Stomach smooth muscle (tissue), 2 donors: ENCODE measurements around the gene BARD1.
A peak's percentile ranks its signal among the peaks of the same experiment; 100 is the strongest.

Source experiments
- H3K27ac ChIP-seq: one replicate; pipeline ENCODE4 v1.7.0; 2013; ENCODE audit warnings: mild to moderate bottlenecking, low read length, inconsistent platforms
- H3K27me3 ChIP-seq, 2 donors: one replicate each; pipeline ENCODE4 v1.7.0; 2013; ENCODE audit warnings: low read length in 2 of 2; ENCODE audit not compliant: insufficient read depth in 2 of 2, control insufficient read depth in 1 of 2
- H3K36me3 ChIP-seq, 2 donors: one replicate each; pipeline ENCODE4 v1.7.0; 2013; ENCODE audit warnings: low read length in 2 of 2; ENCODE audit not compliant: control insufficient read depth in 2 of 2, insufficient read depth in 2 of 2
- H3K4me1 ChIP-seq: one replicate; pipeline ENCODE4 v1.7.0; 2013; ENCODE audit warnings: low read length; ENCODE audit not compliant: control insufficient read depth, insufficient read depth
- H3K4me3 ChIP-seq, 2 donors: one replicate each; pipeline ENCODE4 v1.7.0; 2013; ENCODE audit warnings: low read length in 2 of 2
- H3K9ac ChIP-seq, 2 donors: one replicate each; pipeline ENCODE4 v1.7.0; 2013; ENCODE audit warnings: low read length in 2 of 2, mild to moderate bottlenecking in 1 of 2
- H3K9me3 ChIP-seq, 2 donors: one replicate each; pipeline ENCODE4 v1.7.0; 2013; ENCODE audit warnings: low read length in 2 of 2; ENCODE audit not compliant: control insufficient read depth in 2 of 2
- donor health status: healthy.
- donor health status: Pancreatic carcinoma.

BARD1 gene

DNA sequence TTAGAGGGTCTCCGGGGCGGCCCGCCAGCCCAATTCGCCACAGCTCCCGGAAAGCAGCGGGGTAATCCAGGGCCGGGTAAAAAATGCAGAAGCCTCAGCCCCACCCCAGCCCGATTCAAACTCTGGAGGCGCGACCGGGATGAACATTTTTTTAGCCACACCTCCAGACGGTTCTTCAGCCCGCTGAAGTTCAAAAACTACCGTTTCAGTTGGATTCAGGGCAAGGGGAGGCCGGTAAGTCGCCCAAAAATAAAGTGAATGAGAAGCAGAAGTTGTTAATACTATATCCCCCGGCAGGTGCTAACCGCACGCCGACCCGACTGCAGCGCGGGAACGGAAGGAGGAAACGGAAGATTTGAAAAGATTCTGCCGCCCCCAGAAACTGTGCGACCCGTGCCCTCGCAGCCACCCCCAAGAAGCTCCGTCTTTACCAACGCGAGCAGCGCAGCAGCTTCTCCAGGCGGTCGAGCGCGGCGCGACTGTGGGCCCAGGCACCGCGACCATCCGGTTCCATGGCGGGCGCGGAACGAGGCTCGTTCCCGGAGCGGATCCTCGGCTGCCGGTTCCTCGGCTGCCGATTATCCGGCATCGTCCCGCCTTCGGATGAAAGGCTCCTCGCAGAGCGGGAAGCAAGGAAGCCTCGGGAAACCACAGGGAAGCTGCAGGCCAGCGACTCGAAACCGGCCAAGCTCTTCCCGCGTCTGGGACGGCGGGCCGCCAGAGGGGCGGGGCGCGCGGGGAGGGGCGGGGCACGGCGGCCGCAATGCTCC is at the start of gene BARD1:
BARD1 (minus strand) TSS at position 703 of the 770 bp plus-strand sequence; CDS start at position 589, 114 bp downstream.
- H3K4me1 ChIP-seq = peaks cover 11% of the 10 kb centered on the region

DNA sequence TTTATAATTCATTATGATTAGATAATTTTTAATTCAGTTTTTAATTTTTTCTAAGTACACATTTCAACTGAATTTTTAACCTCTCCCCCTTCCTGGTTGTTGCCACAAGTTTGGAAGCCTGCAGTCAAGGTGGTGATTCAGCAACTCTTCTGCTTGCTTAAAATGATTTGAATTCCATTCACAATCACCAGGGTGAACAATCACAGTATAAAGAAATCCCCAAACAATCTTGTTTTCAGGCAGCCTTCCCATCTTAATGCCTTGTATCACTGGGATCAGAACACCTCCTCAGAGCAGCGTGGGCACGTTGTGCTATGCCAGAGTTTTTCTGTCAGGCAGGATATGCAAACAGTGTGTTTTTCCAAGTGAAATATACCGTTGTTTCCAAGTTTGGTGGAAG is 46.7 kb upstream of the BARD1 start:
- Histone ChIP-seq H3K9me3 (no peaks in the 10 kb centered on the region), H3K36me3 (no peaks in the 10 kb centered on the region), H3K9ac (no peak overlapping the region), H3K27ac (no peak overlapping the region), H3K4me3 (no peak overlapping the region), H3K27me3 (no peaks in the 10 kb centered on the region), H3K4me1 (no peaks in the 10 kb centered on the region)

More for the DNA sequence above, at the start of gene BARD1:
- no peaks in the 10 kb centered on the region for H3K9me3 ChIP-seq
- peak within 1 kb of the TSS; percentile 67 to 75 for H3K9ac ChIP-seq
- H3K36me3 ChIP-seq = no peaks in the 10 kb centered on the region
- H3K27ac ChIP-seq = peak within 1 kb of the TSS; percentile 76
- no peaks in the 10 kb centered on the region for H3K27me3 ChIP-seq
- H3K4me3 ChIP-seq = peak within 1 kb of the TSS; percentile 88 to 93

DNA sequence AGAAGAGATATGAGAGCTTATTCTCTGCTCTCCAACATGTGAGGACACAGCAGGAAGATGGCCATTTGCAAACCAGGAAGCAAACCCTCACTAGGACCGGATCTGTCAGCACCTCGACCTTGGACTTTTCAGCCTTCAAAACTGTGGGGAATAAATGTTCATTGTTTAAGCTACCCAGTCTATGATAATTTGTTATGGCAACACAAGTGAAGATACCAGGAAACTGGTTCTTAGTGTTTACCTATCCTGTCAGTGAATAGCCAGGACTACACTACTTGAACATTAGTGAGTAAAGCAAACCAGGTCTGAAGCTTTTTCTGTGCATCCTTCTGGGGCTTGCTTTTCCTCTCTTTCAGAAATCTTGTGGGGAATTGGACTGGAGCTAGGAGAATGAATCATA is 44.4 kb upstream of the BARD1 start:
- no peak overlapping the region for H3K9ac ChIP-seq
- no peaks in the 10 kb centered on the region for H3K4me1 ChIP-seq
- no peaks in the 10 kb centered on the region for H3K27me3 ChIP-seq
- H3K27ac ChIP-seq = no peak overlapping the region
- H3K4me3 ChIP-seq = no peak overlapping the region
- H3K9me3 ChIP-seq = no peaks in the 10 kb centered on the region
- no peaks in the 10 kb centered on the region for H3K36me3 ChIP-seq

DNA sequence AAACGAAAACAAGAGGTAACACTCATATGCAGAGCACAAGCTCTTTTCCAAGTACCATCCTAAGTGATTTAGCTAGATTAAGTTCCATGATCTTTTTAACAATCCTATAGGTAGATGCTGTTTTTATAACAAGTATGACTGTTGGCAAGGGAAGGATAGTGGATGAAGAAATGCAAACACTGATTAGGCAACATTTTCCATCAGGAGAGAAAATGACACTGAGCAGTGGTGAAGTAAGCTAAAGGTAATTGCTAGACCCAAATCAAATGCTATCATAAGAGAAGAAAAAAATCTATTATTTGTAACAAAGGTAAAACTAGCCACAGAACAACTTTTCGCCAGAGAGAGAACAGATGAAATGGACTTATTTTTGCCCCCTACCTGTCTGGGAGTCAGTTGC is 34.3 kb upstream of the BARD1 start:
- Histone ChIP-seq H3K36me3 (no peaks in the 10 kb centered on the region), H3K9ac (no peak overlapping the region), H3K27ac (no peak overlapping the region), H3K27me3 (no peaks in the 10 kb centered on the region), H3K4me1 (no peaks in the 10 kb centered on the region), H3K9me3 (peaks cover 0 to 7% of the 10 kb centered on the region in 2 donors), H3K4me3 (no peak overlapping the region)

DNA sequence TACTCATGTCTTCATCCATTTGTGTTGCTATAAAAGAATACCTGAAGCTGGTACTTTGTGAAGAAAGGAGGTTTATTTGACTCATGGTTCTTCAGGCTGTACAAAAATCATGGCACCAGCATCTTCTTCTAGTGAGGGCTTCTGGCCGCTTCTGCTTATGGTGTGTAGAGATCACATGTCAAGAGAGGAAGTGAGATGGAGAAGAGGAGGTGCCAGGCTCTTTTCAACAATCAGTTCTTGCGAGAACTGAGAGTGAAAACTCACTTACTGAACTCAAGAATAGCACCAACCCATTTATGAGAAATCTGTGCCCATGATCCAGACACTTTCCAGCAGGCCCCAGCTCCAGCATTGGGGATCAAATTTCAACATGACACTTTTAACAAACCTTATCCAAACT is 30.0 kb upstream of the BARD1 start:
- H3K9ac ChIP-seq = no peak overlapping the region
- no peaks in the 10 kb centered on the region for H3K36me3 ChIP-seq
- H3K4me1 ChIP-seq = no peaks in the 10 kb centered on the region
- no peaks in the 10 kb centered on the region for H3K27me3 ChIP-seq
- no peak overlapping the region for H3K4me3 ChIP-seq
- H3K9me3 ChIP-seq = peaks cover 0 to 7% of the 10 kb centered on the region in 2 donors
- H3K27ac ChIP-seq = no peak overlapping the region

DNA sequence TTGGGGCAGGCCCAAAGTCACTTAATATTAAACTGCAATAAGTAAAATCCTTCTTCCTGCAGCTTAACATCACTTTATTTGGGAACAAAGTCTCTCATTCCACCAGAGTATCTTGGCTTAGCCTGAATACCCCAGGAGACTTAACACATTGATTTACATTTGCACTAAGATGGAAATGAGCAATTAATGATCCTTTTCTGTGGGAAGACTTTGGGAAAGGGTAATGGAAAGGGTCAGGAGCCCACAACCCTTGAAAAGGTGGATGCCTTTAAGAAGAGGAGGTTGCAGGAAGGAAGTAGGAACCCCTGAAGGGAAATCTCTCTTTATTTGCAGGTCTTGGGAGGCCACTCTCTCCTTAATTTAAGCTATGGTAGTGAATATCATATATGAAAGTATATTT is 28.0 kb upstream of the BARD1 start:
- Histone ChIP-seq H3K36me3 (no peaks in the 10 kb centered on the region), H3K27ac (no peak overlapping the region), H3K4me3 (no peak overlapping the region), H3K9ac (no peak overlapping the region), H3K4me1 (no peaks in the 10 kb centered on the region), H3K9me3 (peaks cover 0 to 7% of the 10 kb centered on the region in 2 donors), H3K27me3 (no peaks in the 10 kb centered on the region)

DNA sequence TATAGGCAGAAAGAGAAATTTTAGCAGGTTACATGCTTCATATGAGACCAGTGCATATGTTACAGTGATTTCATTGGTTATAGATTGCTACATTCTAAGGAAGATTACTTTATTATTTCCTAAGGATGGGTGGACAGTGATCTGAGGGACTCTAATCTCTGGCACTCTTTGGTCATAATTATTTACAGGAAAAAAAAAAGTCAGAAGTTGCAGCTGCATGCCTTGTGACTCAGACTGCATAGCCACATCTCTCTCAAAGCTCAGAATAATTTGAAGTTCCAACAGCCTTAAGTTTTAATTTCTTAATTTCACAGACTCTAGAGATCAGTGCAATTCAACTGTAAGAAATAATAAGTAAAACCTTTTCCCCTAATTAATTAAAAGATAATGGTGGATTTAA is 27.1 kb upstream of the BARD1 start:
- peaks cover 0 to 6% of the 10 kb centered on the region in 2 donors for H3K9me3 ChIP-seq
- no peak overlapping the region for H3K27ac ChIP-seq
- H3K4me1 ChIP-seq = no peaks in the 10 kb centered on the region
- no peak overlapping the region for H3K9ac ChIP-seq
- no peaks in the 10 kb centered on the region for H3K27me3 ChIP-seq
- no peak overlapping the region for H3K4me3 ChIP-seq
- H3K36me3 ChIP-seq = no peaks in the 10 kb centered on the region

DNA sequence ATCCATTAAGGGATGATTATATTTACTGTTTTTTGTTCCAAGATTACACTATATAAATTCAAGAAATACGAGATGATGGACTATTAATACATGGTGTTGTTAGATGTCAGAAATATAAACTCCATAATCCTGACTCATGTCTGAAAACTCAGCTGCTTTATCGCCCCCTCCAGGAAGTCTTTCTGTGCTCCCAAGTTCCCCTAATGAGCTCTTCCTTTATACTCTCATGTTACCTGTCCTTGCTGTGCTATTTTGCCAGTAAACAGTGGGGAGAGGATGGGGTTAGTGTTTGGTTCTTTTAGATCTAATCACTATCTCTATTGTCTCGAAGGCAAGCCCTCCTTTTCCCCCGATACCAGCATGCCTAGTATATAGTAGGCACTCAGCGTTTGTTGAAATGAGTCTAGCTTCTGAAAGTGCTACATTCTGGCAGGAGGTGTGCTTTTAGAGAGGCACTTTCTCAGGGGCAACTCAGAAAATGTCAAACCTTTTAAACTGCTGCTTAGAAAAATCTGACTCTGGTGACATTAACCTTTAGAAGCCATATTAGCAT is 21.4 kb upstream of the BARD1 start:
- no peaks in the 10 kb centered on the region for H3K4me1 ChIP-seq
- H3K27me3 ChIP-seq = no peaks in the 10 kb centered on the region
- H3K9ac ChIP-seq = no peak overlapping the region
- no peaks in the 10 kb centered on the region for H3K36me3 ChIP-seq
- no peaks in the 10 kb centered on the region for H3K9me3 ChIP-seq
- H3K27ac ChIP-seq = no peak overlapping the region
- H3K4me3 ChIP-seq = no peak overlapping the region

DNA sequence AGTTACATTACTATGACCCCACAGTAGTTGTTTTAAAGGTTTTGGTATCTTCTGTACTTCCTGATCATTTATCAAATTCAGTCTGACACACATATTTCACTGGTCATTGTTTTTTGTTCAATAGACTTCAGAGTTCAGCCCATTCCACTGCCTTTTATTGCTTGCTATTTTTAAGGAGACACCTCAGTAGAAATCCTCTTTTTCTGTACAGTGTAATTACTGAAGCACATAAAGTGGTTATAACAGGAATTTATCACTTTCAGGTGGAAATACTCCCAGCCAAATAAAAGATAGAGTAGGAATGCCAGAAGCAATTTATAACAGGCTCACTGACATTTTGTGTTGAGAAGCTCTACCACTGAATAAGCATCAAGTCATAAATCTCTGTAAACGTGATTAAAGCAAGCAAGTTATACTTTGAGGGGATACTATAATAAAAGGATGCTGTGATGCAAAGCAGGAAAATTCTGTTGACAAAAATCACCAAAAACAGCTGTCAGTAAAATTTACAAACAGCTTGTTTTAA is 6.6 kb upstream of the BARD1 start:
- H3K9ac ChIP-seq = no peak overlapping the region
- H3K4me1 ChIP-seq = no peaks in the 10 kb centered on the region
- H3K27ac ChIP-seq = no peak overlapping the region
- no peak overlapping the region for H3K4me3 ChIP-seq
- no peaks in the 10 kb centered on the region for H3K9me3 ChIP-seq
- H3K36me3 ChIP-seq = no peaks in the 10 kb centered on the region
- no peaks in the 10 kb centered on the region for H3K27me3 ChIP-seq

DNA sequence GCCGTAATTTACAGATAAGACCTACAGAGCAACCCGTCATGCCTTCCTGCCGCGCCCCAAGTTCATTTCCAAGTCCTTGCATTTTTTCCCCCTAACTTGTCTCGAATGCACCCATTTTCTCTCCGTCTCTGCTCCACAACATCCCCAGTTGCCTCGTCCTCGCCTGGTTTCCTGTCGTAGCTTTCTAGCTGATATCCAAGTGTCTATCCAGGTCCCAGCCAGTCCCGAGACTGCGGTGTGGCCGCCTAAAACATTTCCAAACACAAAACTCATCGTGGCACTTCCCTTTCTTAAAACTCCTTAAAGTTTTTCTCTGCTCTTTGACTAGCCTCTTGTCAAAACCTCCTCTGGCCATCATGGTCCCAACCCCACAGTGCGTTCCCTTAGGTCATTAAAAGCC is 1.2 kb upstream of the BARD1 start:
- H3K27ac ChIP-seq = no peak overlapping the region
- H3K9me3 ChIP-seq = no peaks in the 10 kb centered on the region
- peak overlapping the region in 1 of 2 donors; percentile 72 for H3K4me3 ChIP-seq
- no peaks in the 10 kb centered on the region for H3K36me3 ChIP-seq
- H3K4me1 ChIP-seq = peaks cover 11% of the 10 kb centered on the region
- H3K27me3 ChIP-seq = no peaks in the 10 kb centered on the region
- peak overlapping the region; percentile 62 to 73 for H3K9ac ChIP-seq
